Measurements from ENCODE around the gene THBD.
A peak's percentile ranks its signal among the peaks of the same experiment; 100 is the strongest.

THBD gene

GRCh38 chr20:23079926-23080325, 30.5 kb upstream of the THBD start:
- Mint-ChIP-seq H3K27me3 (no peaks in the 10 kb centered on the region), H3K4me1 (ENCODE audit: low read depth) (peaks cover 73% of the 10 kb centered on the region), H3K4me3 (no peak overlapping the region), H3K9me3 (no peaks in the 10 kb centered on the region), H3K27ac (no peak overlapping the region), H3K36me3 (ENCODE audit: low read depth) (peaks cover 36% of the 10 kb centered on the region)
- intact Hi-C loops (cut with micrococcal nuclease) = loop anchor here (5.0 kb wide), 1 partner anchor 37 kb away; no protein-coding TSS in a partner anchor

- H3K27ac Mint-ChIP-seq = no peak overlapping the region
- H3K4me3 Mint-ChIP-seq = no peak overlapping the region
- H3K9me3 Mint-ChIP-seq = no peaks in the 10 kb centered on the region
- H3K36me3 Mint-ChIP-seq (ENCODE audit: low read depth) = peaks cover 43% of the 10 kb centered on the region
- intact Hi-C loops (cut with micrococcal nuclease) = no loop called here
- no peaks in the 10 kb centered on the region for H3K27me3 Mint-ChIP-seq
- H3K4me1 Mint-ChIP-seq (ENCODE audit: low read depth) = peaks cover 71% of the 10 kb centered on the region
Observed at GRCh38 chr20:23079016-23079351, 29.5 kb upstream of the THBD start.

- no peaks in the 10 kb centered on the region for H3K27me3 Mint-ChIP-seq
- H3K4me3 Mint-ChIP-seq = no peak overlapping the region
- intact Hi-C loops (cut with micrococcal nuclease) = no loop called here
- no peak overlapping the region for H3K27ac Mint-ChIP-seq
- no peaks in the 10 kb centered on the region for H3K9me3 Mint-ChIP-seq
- H3K36me3 Mint-ChIP-seq (ENCODE audit: low read depth) = peaks cover 43% of the 10 kb centered on the region
- H3K4me1 Mint-ChIP-seq (ENCODE audit: low read depth) = peaks cover 69% of the 10 kb centered on the region
Observed at GRCh38 chr20:23078351-23079015, 29.0 kb upstream of the THBD start.

- H3K4me3 Mint-ChIP-seq = no peak overlapping the region
- intact Hi-C loops (cut with micrococcal nuclease) = no loop called here
Observed at GRCh38 chr20:23077277-23077676, 27.8 kb upstream of the THBD start.

GRCh38 chr20:23074052-23074451, 24.6 kb upstream of the THBD start:
- intact Hi-C loops (cut with micrococcal nuclease) = no loop called here
- Mint-ChIP-seq H3K27ac (no peak overlapping the region), H3K4me3 (no peak overlapping the region)

More at GRCh38 chr20:23077277-23077676, 27.8 kb upstream of the THBD start:
- no peaks in the 10 kb centered on the region for H3K9me3 Mint-ChIP-seq
- H3K27ac Mint-ChIP-seq = no peak overlapping the region
- H3K27me3 Mint-ChIP-seq = no peaks in the 10 kb centered on the region
- peaks cover 65% of the 10 kb centered on the region for H3K4me1 Mint-ChIP-seq (ENCODE audit: low read depth)
- H3K36me3 Mint-ChIP-seq (ENCODE audit: low read depth) = peaks cover 40% of the 10 kb centered on the region

GRCh38 chr20:23072892-23073586, 23.6 kb upstream of the THBD start:
- H3K27ac Mint-ChIP-seq = no peak overlapping the region
- no peaks in the 10 kb centered on the region for H3K9me3 Mint-ChIP-seq
- no peaks in the 10 kb centered on the region for H3K27me3 Mint-ChIP-seq
- H3K4me1 Mint-ChIP-seq (ENCODE audit: low read depth) = peaks cover 32% of the 10 kb centered on the region
- H3K36me3 Mint-ChIP-seq (ENCODE audit: low read depth) = peaks cover 15% of the 10 kb centered on the region
- H3K4me3 Mint-ChIP-seq = no peak overlapping the region
- intact Hi-C loops (cut with micrococcal nuclease) = no loop called here

More at GRCh38 chr20:23074052-23074451, 24.6 kb upstream of the THBD start:
- Mint-ChIP-seq H3K27me3 (no peaks in the 10 kb centered on the region), H3K36me3 (ENCODE audit: low read depth) (peaks cover 20% of the 10 kb centered on the region), H3K9me3 (no peaks in the 10 kb centered on the region), H3K4me1 (ENCODE audit: low read depth) (peaks cover 42% of the 10 kb centered on the region)

GRCh38 chr20:23071996-23072395, 22.5 kb upstream of the THBD start:
- no peaks in the 10 kb centered on the region for H3K9me3 Mint-ChIP-seq

GRCh38 chr20:23071398-23071797, 21.9 kb upstream of the THBD start:
- Mint-ChIP-seq H3K4me3 (no peak overlapping the region), H3K4me1 (ENCODE audit: low read depth) (peaks cover 25% of the 10 kb centered on the region), H3K27me3 (no peaks in the 10 kb centered on the region), H3K9me3 (no peaks in the 10 kb centered on the region), H3K27ac (no peak overlapping the region), H3K36me3 (ENCODE audit: low read depth) (peaks cover 15% of the 10 kb centered on the region)
- intact Hi-C loops (cut with micrococcal nuclease) = no loop called here

More at GRCh38 chr20:23071996-23072395, 22.5 kb upstream of the THBD start:
- no peak overlapping the region for H3K4me3 Mint-ChIP-seq
- intact Hi-C loops (cut with micrococcal nuclease) = no loop called here
- peaks cover 25% of the 10 kb centered on the region for H3K4me1 Mint-ChIP-seq (ENCODE audit: low read depth)
- peaks cover 15% of the 10 kb centered on the region for H3K36me3 Mint-ChIP-seq (ENCODE audit: low read depth)
- no peaks in the 10 kb centered on the region for H3K27me3 Mint-ChIP-seq
- H3K27ac Mint-ChIP-seq = no peak overlapping the region

- no peaks in the 10 kb centered on the region for H3K27me3 Mint-ChIP-seq
- H3K27ac Mint-ChIP-seq = no peak overlapping the region
- H3K4me1 Mint-ChIP-seq (ENCODE audit: low read depth) = peaks cover 12% of the 10 kb centered on the region
- intact Hi-C loops (cut with micrococcal nuclease) = no loop called here
- no peak overlapping the region for H3K4me3 Mint-ChIP-seq
- no peaks in the 10 kb centered on the region for H3K9me3 Mint-ChIP-seq
- no peaks in the 10 kb centered on the region for H3K36me3 Mint-ChIP-seq (ENCODE audit: low read depth)
Observed at GRCh38 chr20:23069108-23069507, 19.6 kb upstream of the THBD start.

GRCh38 chr20:23068283-23068682, 18.8 kb upstream of the THBD start:
- peaks cover 15% of the 10 kb centered on the region for H3K4me1 Mint-ChIP-seq (ENCODE audit: low read depth)
- no peaks in the 10 kb centered on the region for H3K9me3 Mint-ChIP-seq
- intact Hi-C loops (cut with micrococcal nuclease) = no loop called here
- H3K27ac Mint-ChIP-seq = no peak overlapping the region
- no peak overlapping the region for H3K4me3 Mint-ChIP-seq
- H3K27me3 Mint-ChIP-seq = no peaks in the 10 kb centered on the region
- no peaks in the 10 kb centered on the region for H3K36me3 Mint-ChIP-seq (ENCODE audit: low read depth)

GRCh38 chr20:23066772-23067171, 17.3 kb upstream of the THBD start:
- Mint-ChIP-seq H3K36me3 (ENCODE audit: low read depth) (no peaks in the 10 kb centered on the region), H3K4me3 (no peak overlapping the region), H3K4me1 (ENCODE audit: low read depth) (peaks cover 20% of the 10 kb centered on the region), H3K27me3 (no peaks in the 10 kb centered on the region), H3K27ac (no peak overlapping the region), H3K9me3 (no peaks in the 10 kb centered on the region)
- intact Hi-C loops (cut with micrococcal nuclease) = no loop called here

- no peaks in the 10 kb centered on the region for H3K36me3 Mint-ChIP-seq (ENCODE audit: low read depth)
- intact Hi-C loops (cut with micrococcal nuclease) = no loop called here
- H3K9me3 Mint-ChIP-seq = no peaks in the 10 kb centered on the region
- H3K27ac Mint-ChIP-seq = no peak overlapping the region
- H3K4me3 Mint-ChIP-seq = no peak overlapping the region
- H3K4me1 Mint-ChIP-seq (ENCODE audit: low read depth) = peaks cover 33% of the 10 kb centered on the region
- no peaks in the 10 kb centered on the region for H3K27me3 Mint-ChIP-seq
Observed at GRCh38 chr20:23065266-23066201, 16.1 kb upstream of the THBD start.

- intact Hi-C loops (cut with micrococcal nuclease) = no loop called here
- Mint-ChIP-seq H3K27me3 (no peaks in the 10 kb centered on the region), H3K9me3 (no peaks in the 10 kb centered on the region), H3K36me3 (ENCODE audit: low read depth) (no peaks in the 10 kb centered on the region), H3K27ac (peak overlapping the region; percentile 14), H3K4me3 (no peak overlapping the region), H3K4me1 (ENCODE audit: low read depth) (peaks cover 43% of the 10 kb centered on the region)
Observed at GRCh38 chr20:23063581-23063980, 14.1 kb upstream of the THBD start.

GRCh38 chr20:23063168-23063567, 13.7 kb upstream of the THBD start:
- intact Hi-C loops (cut with micrococcal nuclease) = no loop called here
- H3K27ac Mint-ChIP-seq = peak overlapping the region; percentile 14
- no peak overlapping the region for H3K4me3 Mint-ChIP-seq
- peaks cover 43% of the 10 kb centered on the region for H3K4me1 Mint-ChIP-seq (ENCODE audit: low read depth)
- no peaks in the 10 kb centered on the region for H3K9me3 Mint-ChIP-seq
- no peaks in the 10 kb centered on the region for H3K27me3 Mint-ChIP-seq
- no peaks in the 10 kb centered on the region for H3K36me3 Mint-ChIP-seq (ENCODE audit: low read depth)
